Panc1 (cell line): Measurements from ENCODE around the gene PGD. TPM values are rescaled to one million over a fixed set of nuclear protein-coding genes. Genes with fewer than 3 reads are reported as not detected.
A peak's percentile ranks its signal among the peaks of the same experiment; 100 is the strongest.

Experiments
- ATAC-seq: fragments of 200-7000 bp; cut with Tn5 transposase; 2 replicates; pipeline ENCODE4 v1.9.1; 2020; ENCODE audit warnings: mild to moderate bottlenecking, moderate library complexity
- BruUV-seq: library from RNA; stranded (reverse); fragments of 400-500 nt; replicated peaks from 2 replicates; lab custom pipeline; 2021; lab: Mats Ljungman, UMichigan
- CTCF ChIA-PET: fragments of 300-600 bp; sonication (Branson Sonifier 250); formaldehyde crosslinking; loops from one replicate; lab custom pipeline; 2022; ENCODE audit warnings: antibody characterized with exemption; lab: Charles Lee
- POLR2A ChIA-PET: fragments of 300-600 bp; sonication (Branson Sonifier 250); formaldehyde crosslinking; loops from one replicate; lab custom pipeline; 2022; ENCODE audit warnings: antibody characterized with exemption; lab: Charles Lee
- DNase-seq: peaks from one replicate; pipeline ENCODE4 v3.0.0-alpha.2; 2010; ENCODE audit warnings: low read depth, low spot score
- H3K27ac ChIP-seq: 2 replicates; pipeline ENCODE4 v1.5.1; 2011; ENCODE audit warnings: mild to moderate bottlenecking, low read length, inconsistent platforms
- H3K27me3 ChIP-seq: fragments of 200-500 bp; sonication (Bioruptor generic); 2 replicates; pipeline ENCODE4 v1.6.0; 2014; ENCODE audit warnings: low read length, inconsistent platforms; ENCODE audit not compliant: control insufficient read depth, insufficient read depth
- H3K36me3 ChIP-seq: fragments of 200-500 bp; sonication (Bioruptor generic); 2 replicates; pipeline ENCODE4 v1.5.1; 2014; ENCODE audit warnings: inconsistent platforms, mild to moderate bottlenecking, low read length, moderate library complexity; ENCODE audit not compliant: control insufficient read depth, insufficient read depth
- H3K4me1 ChIP-seq: 2 replicates; pipeline ENCODE4 v1.5.1; 2011; ENCODE audit warnings: inconsistent platforms, mild to moderate bottlenecking, low read length, moderate library complexity; ENCODE audit not compliant: control insufficient read depth, insufficient read depth
- H3K4me3 ChIP-seq, 2 experiments: 2 replicates each; pipeline ENCODE4 v1.5.1; 2011 to 2012; ENCODE audit warnings: low read depth in 2 of 2, low read length in 2 of 2, mild to moderate bottlenecking in 2 of 2, inconsistent platforms in 1 of 2, moderate library complexity in 1 of 2
- H3K9me3 ChIP-seq: fragments of 200-500 bp; sonication (Bioruptor generic); 2 replicates; pipeline ENCODE4 v1.5.1; 2014; ENCODE audit warnings: low read depth, mild to moderate bottlenecking, inconsistent platforms, low read length, moderate library complexity; ENCODE audit not compliant: control insufficient read depth, insufficient read depth
- CTCF ChIP-seq: fragments of 450-650 bp; IDR thresholded peaks from 2 replicates; pipeline ENCODE4 v1.5.1; 2017; ENCODE audit warnings: mild to moderate bottlenecking
- POLR2AphosphoS5 ChIP-seq: IDR thresholded peaks from 2 replicates; pipeline ENCODE4 v1.6.1; 2012; ENCODE audit warnings: mild to moderate bottlenecking, low read depth, low read length, moderate library complexity
- REST ChIP-seq, 2 experiments: IDR thresholded peaks; 2 replicates each; pipeline ENCODE4 v1.6.1; 2011 to 2012; ENCODE audit warnings: low read depth in 2 of 2, control low read depth in 1 of 2, low read length in 1 of 2, mild to moderate bottlenecking in 1 of 2, moderate library complexity in 1 of 2; ENCODE audit not compliant: insufficient read depth in 1 of 2
- SIN3A ChIP-seq: IDR thresholded peaks from 2 replicates; pipeline ENCODE4 v1.6.1; 2012; ENCODE audit warnings: low read depth, mild to moderate bottlenecking, low read length, moderate library complexity, borderline replicate concordance; ENCODE audit not compliant: insufficient read depth
- TCF7L2 ChIP-seq: IDR thresholded peaks from 2 replicates; pipeline ENCODE4 v1.6.1; 2011; ENCODE audit warnings: mild to moderate bottlenecking, low read depth, low read length, inconsistent platforms
- in situ Hi-C: cut with HindIII; loops from 2 replicates; pipeline ENCODE4 v1.10.0; 2016; ENCODE audit warnings: low sequenced_read_pairs, low pct_unique_long_range_greater_than_20kb
- intact Hi-C: fragments of 100-400 bp; cut with micrococcal nuclease; formaldehyde crosslinking; loops from one replicate; pipeline ENCODE4 v1.10.0; 2022; ENCODE audit not compliant: unreplicated experiment
- total RNA-seq: library from RNA; stranded (reverse); gene quantifications from one replicate; pipeline ENCODE4 v1.2.1, GENCODE V29; 2021; ENCODE audit not compliant: unreplicated experiment

Gene PGD
- total RNA-seq, 1 experiment from 2014 or later: 158 TPM

- POLR2A ChIA-PET: interaction anchor here (0.6 to 0.7 kb wide), 2 partner anchors 9 to 184 kb away, joined by 3 read pairs; no protein-coding TSS in a partner anchor
- peak overlapping the region; percentile 68 to 83 for H3K4me3 ChIP-seq
- no peaks in the 10 kb centered on the region for H3K27me3 ChIP-seq
- TF ChIP-seq CTCF (no peak), SIN3A (no peak), TCF7L2 (no peak), REST (IDR thresholded peaks at IDR 0.05; ENCODE audit: insufficient read depth in 1 of 2, low read depth in 2 of 2, low read length in 1 of 2) (no peak)
- BruUV-seq: no TSS peak
- H3K27ac ChIP-seq: peak overlapping the region; percentile 68
- H3K9me3 ChIP-seq: no peaks in the 10 kb centered on the region
- in situ Hi-C loops: no loop called here
- DNase-seq (no peak), ATAC-seq (no peak)
- intact Hi-C loops: no loop called here
- H3K4me1 ChIP-seq: 0 out of 2 replicates have a peak, but pooled peaks cover 5% of the 10 kb centered on the region
- H3K36me3 ChIP-seq: peaks cover 8% of the 10 kb centered on the region; the same call in 1 of the 2 replicates
- CTCF ChIA-PET: no interaction called here
Measured at GRCh38 chr1:10400013-10400412, 1.1 kb downstream of the PGD start.

GRCh38 chr1:10401281-10401680 lies 2.4 kb downstream of the PGD start:
- Histone ChIP-seq H3K27ac (no peak overlapping the region; the same call in 1 of the 2 replicates), H3K27me3 (no peaks in the 10 kb centered on the region), H3K36me3 (peaks cover 8% of the 10 kb centered on the region), H3K4me3 (no peak overlapping the region), H3K4me1 (0 out of 2 replicates have a peak, but pooled peaks cover 5% of the 10 kb centered on the region), H3K9me3 (no peaks in the 10 kb centered on the region)
- DNase-seq (no peak), ATAC-seq (no peak)
- TSS peak; percentile 82 for BruUV-seq
- ChIA-PET POLR2A (no interaction called here), CTCF (interaction anchor here (0.5 kb wide), 1 partner anchor 340 kb away, joined by 3 read pairs; no protein-coding TSS in a partner anchor)
- TF ChIP-seq TCF7L2: no peak
- intact Hi-C loops: no loop called here
- in situ Hi-C loops: no loop called here

GRCh38 chr1:10402729-10403274 lies 3.9 kb downstream of the PGD start:
- ChIA-PET POLR2A (no interaction called here), CTCF (no interaction called here)
- no peak for TF ChIP-seq CTCF
- TF ChIP-seq REST (IDR thresholded peaks at IDR 0.05; ENCODE audit: insufficient read depth in 1 of 2, low read depth in 2 of 2, low read length in 1 of 2): no peak
- TF ChIP-seq SIN3A: no peak
- TF ChIP-seq TCF7L2: no peak
- TF ChIP-seq POLR2AphosphoS5: no peak
- no peak for ATAC-seq
- BruUV-seq: no TSS peak
- Histone ChIP-seq H3K4me3 (no peak overlapping the region), H3K27me3 (no peaks in the 10 kb centered on the region), H3K4me1 (0 out of 2 replicates have a peak, but pooled peaks cover 5% of the 10 kb centered on the region), H3K9me3 (no peaks in the 10 kb centered on the region), H3K27ac (no peak overlapping the region), H3K36me3 (peaks cover 12% of the 10 kb centered on the region)
- intact Hi-C loops (no loop called here), in situ Hi-C loops (no loop called here)
- DNase-seq: no peak
